LNCAP (cell line): ENCODE measurements around the gene ASIC3.

Source experiments
- TF ChIP-seq, protein P1 (sequence below): fragments of 450-650 bp; IDR thresholded peaks from 2 replicates; pipeline ENCODE4 v1.5.1; 2017; ENCODE audit warnings: mild to moderate bottlenecking

ASIC3 gene

DNA sequence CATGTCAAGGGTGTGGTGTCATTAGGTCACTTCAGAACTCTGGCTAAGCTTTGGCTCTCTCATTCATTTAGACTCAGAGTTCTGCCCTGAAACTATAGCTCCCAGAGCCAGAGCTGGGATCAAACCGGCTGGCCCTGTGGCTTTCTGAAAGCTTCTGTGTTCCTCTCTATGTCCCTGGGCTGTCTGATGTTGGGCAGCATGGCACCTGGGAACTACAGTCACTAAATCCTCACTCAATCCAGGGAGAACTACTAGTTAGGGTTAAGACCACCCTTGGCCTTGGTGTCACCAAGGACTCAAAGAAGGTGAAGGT lies 37.3 kb upstream of the ASIC3 start:
- TF ChIP-seq, protein P1, sequence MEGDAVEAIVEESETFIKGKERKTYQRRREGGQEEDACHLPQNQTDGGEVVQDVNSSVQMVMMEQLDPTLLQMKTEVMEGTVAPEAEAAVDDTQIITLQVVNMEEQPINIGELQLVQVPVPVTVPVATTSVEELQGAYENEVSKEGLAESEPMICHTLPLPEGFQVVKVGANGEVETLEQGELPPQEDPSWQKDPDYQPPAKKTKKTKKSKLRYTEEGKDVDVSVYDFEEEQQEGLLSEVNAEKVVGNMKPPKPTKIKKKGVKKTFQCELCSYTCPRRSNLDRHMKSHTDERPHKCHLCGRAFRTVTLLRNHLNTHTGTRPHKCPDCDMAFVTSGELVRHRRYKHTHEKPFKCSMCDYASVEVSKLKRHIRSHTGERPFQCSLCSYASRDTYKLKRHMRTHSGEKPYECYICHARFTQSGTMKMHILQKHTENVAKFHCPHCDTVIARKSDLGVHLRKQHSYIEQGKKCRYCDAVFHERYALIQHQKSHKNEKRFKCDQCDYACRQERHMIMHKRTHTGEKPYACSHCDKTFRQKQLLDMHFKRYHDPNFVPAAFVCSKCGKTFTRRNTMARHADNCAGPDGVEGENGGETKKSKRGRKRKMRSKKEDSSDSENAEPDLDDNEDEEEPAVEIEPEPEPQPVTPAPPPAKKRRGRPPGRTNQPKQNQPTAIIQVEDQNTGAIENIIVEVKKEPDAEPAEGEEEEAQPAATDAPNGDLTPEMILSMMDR, result no peak

DNA sequence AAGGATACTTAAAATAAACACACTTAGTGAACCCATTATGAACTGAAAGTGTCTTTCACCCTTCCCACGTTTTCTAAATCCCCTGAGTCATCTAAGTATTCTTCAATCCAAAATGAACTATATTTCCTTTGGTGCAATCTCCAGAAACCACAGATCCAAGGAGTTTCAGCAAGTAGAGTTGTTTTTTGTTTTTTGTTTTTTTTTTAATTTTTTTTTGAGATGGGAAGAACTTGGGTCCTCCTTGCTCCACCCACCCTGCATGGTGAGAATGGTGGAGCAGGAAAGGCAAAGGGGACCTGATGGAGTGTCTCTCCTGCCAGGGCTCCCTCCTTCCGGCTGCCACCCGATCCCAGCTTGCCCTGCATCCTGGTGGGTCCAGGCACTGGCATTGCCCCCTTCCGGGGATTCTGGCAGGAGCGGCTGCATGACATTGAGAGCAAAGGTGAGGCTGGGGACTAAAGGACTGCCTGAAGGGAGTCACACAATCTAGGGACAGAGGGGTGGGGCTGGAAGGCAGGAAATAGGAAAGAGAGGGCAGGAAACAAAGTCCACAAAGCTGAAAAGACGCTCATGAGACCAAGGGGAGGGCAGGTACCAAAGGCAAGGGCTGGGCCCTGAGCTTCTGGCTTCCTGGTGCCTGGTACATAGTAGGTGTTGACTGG lies 36.2 kb upstream of the ASIC3 start:
- TF ChIP-seq, protein P1, result no peak

DNA sequence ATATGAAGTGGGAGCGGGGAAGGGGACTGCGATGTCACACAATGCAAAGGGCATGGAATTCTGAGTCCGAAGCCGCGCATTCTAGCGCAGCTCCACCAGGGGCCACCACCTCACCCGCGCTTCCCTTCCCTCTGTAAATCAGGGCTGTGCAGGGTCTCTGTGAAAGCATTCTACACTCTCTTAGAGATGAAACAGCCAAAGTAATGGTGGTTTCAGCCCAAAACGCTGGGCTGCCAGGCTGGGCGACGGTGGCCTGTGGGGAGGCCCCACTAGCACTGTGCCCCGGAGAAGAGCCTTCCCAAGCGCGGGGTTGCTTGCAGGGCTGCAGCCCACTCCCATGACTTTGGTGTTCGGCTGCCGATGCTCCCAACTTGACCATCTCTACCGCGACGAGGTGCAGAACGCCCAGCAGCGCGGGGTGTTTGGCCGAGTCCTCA lies 35.4 kb upstream of the ASIC3 start:
- TF ChIP-seq, protein P1, result peak; percentile 37

DNA sequence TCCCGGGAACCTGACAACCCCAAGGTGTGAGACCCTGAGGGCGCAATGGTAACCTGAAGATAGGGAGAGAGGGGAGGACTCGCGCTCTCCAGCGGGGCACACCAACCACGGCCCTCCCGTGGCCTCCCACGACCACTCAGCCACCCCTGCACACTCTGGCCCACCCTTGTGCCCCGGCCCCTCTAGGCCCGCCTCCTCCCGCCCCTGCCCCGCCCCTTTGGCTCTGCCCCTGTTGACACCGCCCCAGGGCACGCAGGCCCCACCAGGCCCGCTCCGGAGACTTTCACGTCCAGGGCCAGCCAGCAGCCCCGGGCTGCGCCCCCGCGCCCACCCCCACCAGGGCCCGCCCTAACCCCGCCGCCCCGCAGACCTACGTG lies 35.0 kb upstream of the ASIC3 start:
- TF ChIP-seq, protein P1, result no peak

DNA sequence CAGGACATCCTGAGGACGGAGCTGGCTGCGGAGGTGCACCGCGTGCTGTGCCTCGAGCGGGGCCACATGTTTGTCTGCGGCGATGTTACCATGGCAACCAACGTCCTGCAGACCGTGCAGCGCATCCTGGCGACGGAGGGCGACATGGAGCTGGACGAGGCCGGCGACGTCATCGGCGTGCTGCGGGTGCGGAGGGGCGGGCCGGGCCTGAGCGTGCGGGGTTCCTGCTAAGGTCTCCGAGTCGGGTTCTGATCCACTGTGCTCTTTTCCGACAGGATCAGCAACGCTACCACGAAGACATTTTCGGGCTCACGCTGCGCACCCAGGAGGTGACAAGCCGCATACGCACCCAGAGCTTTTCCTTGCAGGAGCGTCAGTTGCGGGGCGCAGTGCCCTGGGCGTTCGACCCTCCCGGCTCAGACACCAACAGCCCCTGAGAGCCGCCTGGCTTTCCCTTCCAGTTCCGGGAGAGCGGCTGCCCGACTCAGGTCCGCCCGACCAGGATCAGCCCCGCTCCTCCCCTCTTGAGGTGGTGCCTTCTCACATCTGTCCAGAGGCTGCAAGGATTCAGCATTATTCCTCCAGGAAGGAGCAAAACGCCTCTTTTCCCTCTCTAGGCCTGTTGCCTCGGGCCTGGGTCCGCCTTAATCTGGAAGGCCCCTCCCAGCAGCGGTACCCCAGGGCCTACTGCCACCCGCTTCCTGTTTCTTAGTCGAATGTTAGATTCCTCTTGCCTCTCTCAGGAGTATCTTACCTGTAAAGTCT lies 34.4 kb upstream of the ASIC3 start:
- TF ChIP-seq, protein P1, result no peak

DNA sequence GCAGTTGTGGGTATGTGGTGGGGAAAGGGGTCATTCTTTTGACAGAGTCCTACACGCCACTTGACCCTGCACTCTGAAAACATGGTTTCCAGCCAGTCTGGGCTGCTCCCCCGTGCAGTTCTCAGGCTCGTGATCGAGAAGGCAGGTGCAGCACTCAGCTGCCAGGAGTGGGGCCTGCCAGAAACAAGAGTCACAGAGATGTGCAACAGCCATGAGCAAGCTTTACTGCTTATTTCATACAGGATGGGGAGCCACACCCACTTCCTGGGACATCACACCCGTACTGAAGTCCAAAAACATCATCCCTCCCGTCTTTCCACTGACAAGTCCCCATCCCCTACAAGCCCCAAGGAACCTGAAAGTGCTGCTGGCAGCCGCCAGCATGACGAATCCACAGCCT lies 33.4 kb upstream of the ASIC3 start:
- TF ChIP-seq, protein P1, result no peak

DNA sequence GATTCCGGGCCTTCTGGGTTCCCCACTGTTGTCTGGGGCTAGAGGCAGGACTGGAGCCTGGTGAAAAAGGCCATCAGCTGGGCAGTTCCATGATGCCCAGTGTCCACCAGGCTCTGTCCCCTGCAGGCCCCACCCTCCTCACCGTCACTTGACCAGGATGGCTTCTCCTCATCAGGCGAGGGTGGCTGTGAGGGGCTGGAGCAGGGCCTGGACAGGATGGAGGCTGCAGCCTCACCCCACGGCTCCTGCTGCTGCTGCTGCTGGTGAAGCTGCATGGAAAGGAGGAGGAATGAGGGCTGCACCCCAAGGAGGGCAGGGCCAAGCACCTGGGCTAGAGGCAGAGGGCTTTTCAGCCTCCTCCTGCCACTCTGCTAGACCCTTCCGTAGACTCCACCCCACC lies 32.4 kb upstream of the ASIC3 start:
- TF ChIP-seq, protein P1, result no peak
